Dedifferentiated amniotic fluid mesenchymal stem cell (primary cell): Measurements from ENCODE around the gene ABI2.
A peak's percentile ranks its signal among the peaks of the same experiment; 100 is the strongest.
"Not testable (repeated sequence)": the region's sequence is repeated elsewhere in the genome, so short reads cannot be mapped to it uniquely, and the experiment has no call there.

Experiments
- DNase-seq: peaks from one replicate; pipeline ENCODE4 v3.0.0-alpha.2; 2016; ENCODE audit errors: extremely low spot score

Gene ABI2

DNA sequence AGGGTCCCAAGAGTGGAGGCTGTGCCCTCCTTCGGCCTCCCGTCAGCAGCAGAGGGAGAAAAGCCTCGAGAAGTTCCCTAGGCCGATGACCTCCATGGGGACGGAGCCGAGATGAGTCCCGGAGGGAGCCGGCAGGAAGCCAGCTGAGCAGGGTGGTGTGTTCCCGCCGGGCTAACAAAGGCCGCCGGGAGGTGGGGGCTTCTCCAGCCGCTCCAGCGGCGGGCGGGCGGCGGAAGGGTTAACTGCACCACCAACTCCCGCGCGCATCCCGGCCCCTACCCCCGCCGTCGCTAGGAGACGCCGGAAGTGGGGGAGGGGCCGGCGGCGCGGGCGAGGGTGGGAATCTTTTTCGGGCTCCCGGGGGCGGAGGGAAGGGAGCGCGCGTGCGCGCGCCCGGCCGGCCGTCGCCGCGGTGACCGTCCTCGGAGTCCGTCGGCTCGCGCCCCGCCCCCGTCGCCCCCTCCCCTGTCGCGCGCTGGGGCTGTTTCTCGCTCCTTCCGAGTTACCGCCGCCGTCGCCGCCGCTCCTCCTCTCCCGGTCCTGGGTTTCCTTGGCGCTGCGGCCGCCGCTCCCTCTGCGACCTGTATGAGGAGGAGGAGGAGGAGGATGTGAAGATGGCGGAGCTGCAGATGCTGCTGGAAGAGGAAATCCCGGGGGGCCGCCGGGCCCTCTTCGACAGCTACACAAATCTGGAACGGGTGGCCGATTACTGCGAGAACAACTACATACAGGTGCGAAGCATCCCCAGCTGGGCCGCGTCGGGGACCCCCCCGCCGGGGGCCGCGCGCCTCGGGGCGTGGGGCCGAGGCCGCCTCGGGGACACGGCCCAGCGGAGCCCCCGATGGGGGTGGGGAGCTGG is at the start of gene ABI2:
Gene ABI2, plus strand, starts transcription at position 494 of the 859 bp plus-strand sequence. Its CDS starts 121 bp downstream, at position 615.
- peak; percentile 58 for DNase-seq

GRCh38 chr2:203279288-203279687 is 48.9 kb upstream of the ABI2 start:
- no peak for DNase-seq

DNA sequence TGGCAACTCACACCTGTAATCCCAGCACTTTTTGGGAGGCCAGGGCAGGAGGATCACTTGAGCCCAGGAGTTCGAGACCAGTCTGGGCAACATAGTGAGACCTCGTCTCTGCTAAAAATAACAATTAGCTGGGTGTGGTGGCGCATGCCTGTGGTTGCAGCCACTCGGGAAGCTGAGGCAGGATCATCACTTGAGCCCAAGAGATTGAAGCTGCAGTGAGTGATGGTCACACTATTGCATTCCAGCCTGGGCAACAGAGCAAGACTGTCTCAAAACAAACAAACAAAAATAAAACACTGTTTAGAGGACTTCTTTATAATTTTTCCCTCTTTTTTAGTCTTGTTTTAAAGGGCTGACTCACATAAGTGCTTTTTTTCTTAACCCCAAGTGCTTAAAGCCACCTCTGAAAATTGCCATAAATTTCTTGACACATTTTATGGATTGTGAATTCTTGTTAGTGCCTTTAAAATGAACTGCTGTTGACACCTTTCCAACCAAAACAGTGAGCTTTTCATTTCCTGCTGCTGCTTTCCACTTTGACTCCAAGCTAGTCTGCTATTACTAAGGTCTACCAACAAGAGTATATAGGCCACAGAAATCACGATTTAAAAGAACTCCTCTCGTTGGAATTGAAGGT is 47.6 kb upstream of the ABI2 start:
- DNase-seq = no peak

DNA sequence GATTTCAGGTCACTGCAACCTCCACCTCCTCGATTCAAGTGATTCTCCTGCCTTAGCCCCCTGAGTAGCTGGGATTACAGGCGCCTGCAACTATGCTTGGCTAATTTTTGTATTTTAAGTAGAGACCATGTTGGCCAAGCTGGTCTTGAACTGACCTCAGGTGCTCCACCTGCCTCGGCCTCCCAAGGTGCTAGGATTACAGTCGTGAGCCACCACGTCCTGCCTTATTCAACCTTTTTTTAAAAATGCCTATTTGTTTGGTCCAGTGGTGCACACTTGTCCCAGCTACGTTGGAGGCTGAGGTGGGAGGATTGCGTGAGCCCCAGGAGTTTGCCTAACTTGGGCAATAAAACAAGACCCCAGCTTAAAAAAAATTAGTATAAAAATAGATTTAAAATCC is 46.1 kb upstream of the ABI2 start:
- no peak for DNase-seq

DNA sequence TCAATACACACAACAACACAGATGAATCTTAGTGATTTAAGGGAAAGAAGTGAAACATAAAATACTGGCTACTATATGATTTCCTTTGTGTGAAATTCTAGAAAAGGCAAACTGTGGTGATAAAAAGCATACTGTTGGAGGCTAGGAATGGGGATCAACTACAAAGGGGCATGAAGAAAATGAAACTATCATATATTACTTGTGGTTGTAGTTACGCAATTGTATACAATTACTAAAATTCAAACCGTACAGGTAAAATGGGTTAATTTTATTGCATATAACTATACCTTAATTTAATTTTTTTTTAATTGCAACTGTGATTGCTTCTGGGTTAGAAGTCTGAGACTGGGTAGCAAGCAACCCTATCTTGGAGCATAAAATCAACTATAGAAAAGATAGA is 41.7 kb upstream of the ABI2 start:
- DNase-seq = no peak

GRCh38 chr2:203301667-203302066 is 26.5 kb upstream of the ABI2 start:
- DNase-seq = no peak

- not testable (repeated sequence) for DNase-seq
Observed at GRCh38 chr2:203302586-203302985, 25.6 kb upstream of the ABI2 start.

DNA sequence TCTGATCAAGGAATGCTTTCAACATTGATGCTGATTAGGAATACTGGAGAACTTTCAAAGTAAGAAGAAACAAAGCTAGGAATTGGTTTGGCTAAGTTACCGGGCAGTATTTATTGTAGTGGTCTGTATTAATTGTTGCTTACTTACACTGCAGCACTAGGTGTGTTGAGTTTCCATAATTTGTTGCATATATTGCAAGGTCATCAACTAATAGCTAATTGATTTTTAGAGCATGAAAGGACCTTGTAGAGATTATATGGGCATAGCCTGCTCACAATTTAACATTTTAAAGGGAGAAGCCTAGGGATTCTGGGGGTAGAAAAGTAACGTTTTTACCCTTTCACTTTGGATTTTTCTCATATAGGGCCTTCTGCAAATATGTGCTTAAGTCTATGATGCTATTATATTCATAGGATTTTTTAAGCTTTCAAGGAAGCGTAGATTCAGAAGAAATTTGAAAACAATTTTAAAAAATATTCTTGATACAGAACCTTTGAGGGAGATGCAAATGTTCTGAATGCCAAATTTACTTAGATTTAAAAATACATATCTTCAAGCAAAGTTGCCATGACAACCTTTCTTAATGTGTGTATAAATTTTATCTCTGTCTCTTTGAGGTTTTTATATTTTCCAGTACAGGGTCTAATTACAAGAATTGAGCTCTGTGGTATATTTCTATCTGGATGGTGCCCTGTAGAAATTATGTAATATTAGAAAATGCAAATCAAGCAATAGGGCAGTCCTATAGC is 17.3 kb upstream of the ABI2 start:
- DNase-seq = no peak

GRCh38 chr2:203326356-203326755 is 1.8 kb upstream of the ABI2 start:
- DNase-seq = no peak

- DNase-seq = peak; percentile 28
Observed at GRCh38 chr2:203327582-203327900, 653 bp upstream of the ABI2 start.

DNA sequence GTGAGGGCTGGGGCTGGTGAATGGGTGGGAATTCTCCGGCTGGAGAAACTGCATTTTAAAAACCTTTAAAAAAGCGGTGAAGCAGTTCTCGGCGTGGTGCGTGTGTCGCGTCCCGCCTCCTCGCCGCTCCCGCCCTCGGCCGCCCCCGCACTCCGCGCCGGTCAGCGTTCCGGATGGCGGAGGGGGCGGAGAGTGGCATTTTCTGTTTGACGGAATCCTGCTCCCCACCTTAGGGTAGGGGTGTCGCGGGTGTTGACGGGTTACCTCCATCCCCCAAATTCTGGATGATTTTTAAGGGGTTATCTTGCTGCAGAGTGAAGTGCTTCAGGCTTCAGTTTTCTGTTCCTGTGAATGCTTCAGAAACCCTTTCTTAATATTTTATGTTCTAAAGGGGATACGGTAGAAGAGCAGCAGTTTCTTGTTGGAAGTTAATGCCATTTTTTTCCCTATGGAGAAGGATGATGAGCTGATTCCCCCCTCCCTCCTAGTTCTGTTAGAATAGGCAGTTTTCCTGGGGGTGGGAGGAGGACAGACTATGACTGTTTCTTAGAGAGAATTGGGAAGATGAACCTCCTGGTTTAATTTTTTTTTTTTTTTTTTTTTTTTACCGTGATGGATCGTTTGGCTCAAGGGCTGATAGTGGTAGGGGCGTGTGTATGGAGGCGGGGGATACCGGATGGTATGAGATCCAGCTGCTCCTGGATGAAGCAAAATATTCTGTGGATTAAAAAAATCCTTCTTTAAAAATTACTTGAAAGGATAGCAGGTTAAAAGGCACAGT is 756 bp downstream of the ABI2 start:
- DNase-seq = peak; percentile 33

- DNase-seq = peak; percentile 53
Observed at GRCh38 chr2:203330434-203330833, 2.2 kb downstream of the ABI2 start.

- DNase-seq = no peak
Observed at GRCh38 chr2:203338322-203338721, 10.1 kb downstream of the ABI2 start.

DNA sequence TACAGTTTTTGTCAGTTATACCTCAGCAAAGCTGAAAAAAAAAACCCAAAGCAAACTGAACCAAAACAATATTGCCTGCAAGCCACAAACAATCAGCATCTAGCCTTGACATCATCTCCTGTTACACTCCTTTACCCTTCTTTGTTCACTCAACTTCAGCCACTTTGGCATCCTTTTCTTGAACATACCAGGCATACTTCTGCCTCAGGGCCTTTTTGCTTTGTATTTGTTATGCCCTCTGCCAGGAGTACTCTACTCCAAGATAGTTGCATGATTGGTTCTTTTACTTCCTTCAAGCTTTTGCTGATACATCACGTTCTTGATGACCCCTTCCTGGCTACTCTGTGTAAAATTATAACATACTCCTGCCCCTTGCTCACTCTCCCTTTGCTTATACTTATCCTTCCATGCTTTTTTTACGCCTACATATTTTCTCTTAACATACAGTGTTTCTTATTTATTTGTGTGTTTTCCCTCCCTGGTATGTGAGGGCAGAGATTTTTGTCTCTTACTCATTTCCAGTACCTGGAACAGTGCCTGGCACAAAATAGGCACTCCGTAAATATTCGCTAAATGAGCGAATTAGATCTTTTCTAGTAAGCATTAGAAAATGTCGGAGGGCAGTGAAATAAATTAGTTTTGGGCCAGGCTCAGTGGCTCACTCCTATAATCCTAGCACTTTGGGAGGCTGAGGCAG is 12.7 kb downstream of the ABI2 start:
- DNase-seq = peak; percentile 91

GRCh38 chr2:203341741-203342310 is 13.6 kb downstream of the ABI2 start:
- DNase-seq = peak; percentile 22

- not testable (repeated sequence) for DNase-seq
Observed at GRCh38 chr2:203342374-203342773, 14.2 kb downstream of the ABI2 start.

DNA sequence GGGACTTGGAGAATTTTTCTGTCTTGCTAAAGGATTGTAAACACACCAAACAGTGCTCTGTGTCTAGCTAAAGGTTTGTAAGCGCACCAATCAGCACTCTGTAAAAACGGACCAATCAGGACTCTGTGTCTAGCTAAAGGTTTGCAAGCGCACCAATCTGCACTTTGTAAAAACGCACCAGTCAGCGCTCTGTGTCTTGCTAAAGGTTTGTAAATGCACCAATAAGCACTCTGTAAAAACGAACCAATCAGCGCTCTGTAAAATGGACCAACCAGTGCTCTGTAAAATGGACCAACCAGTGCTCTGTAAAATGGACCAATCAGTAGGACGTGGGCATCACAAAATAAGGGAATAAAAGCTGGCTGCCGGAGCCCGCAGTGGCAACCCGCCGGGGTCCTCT is 16.5 kb downstream of the ABI2 start:
- no peak for DNase-seq

DNA sequence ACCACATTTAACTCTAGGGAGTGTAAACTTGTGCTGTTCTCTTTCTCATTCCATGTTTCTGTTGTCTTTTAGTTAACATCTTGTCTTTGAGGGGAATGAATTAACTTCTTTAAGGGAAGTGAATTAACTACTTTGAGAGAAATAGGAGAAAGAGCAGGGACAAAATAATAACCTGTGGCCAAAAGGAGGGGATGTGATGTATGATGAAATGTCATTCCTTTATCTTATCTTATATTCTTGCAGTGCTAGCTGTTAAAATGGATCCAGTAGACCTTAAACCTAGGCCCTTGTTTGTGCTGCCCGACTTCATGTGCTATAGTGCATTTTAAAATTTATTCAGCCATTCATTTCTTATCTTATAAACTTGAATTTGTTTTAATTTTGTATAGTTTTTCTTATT is 18.4 kb downstream of the ABI2 start:
- DNase-seq = no peak

- DNase-seq = no peak
Observed at GRCh38 chr2:203347375-203347774, 19.2 kb downstream of the ABI2 start.

DNA sequence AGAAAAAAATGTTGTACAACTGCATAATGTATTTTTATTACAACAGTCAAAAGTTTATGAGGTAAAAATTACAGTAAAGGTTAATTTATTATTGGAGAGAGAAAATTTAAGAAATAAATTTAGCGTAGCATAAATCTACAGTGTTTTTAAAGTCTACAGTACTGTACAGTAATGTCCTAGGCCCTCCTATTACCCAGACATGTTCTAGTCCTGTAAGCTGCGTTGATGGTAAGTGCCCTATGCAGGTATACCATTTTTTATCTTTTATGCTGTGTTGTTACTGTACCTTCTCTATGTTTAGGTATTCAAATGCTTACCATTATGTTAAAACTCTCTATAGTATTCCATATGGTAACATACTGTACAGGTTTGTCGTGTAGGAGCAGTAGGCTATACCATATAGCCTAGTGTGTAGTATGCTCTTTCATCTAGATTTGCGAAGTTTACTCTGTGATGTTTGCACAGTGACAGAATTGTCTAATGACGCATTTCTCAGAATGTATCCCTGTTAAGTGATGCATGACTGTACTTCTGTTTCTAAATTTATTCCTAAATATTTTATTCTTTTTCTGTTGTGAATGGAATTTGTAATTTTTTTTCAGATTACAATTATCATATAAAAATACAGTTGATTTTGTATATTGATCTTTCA is 24.5 kb downstream of the ABI2 start:
- no peak for DNase-seq
